ENCODE data around the gene CIDEC. TPM values are rescaled to one million over a fixed set of nuclear protein-coding genes. Genes with fewer than 3 reads are reported as not detected.

The CIDEC gene
- total RNA-seq, 1 experiment from 2014 or later = 1.9 TPM

DNA sequence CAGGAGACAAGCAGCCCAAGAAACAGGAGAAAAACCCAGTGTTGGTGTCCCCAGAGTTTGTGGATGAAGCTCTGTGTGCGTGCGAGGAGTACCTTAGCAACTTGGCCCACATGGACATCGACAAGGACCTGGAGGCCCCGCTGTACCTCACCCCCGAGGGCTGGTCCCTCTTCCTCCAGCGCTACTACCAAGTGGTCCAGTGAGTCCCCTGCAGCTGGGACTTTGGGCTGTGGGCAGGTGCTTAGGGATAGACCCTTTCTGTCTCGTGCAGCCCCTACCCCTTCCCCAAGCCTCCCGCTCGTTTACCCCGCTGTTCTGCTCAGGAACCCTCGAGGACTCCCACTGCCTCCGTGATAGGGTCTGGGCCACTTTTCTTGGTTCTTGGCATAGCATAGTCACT lies 59.5 kb downstream of the CIDEC start:
- TF ChIP-seq CTCF (IDR thresholded peaks at IDR 0.05; ENCODE audit: insufficient read depth in 1 of 2, low read depth in 1 of 2, low read length in 1 of 2, severe bottlenecking in 1 of 2, unreplicated experiment in 1 of 2) = no peak
- H3K36me3 ChIP-seq (ENCODE audit: control insufficient read depth, insufficient read depth, low read length) = no peaks in the 10 kb centered on the region
- no peaks in the 10 kb centered on the region for H3K4me1 ChIP-seq
- no peaks in the 10 kb centered on the region for H3K36me3 Mint-ChIP-seq (ENCODE audit: insufficient read depth, unreplicated experiment)
- H3K27me3 Mint-ChIP-seq (ENCODE audit: insufficient read depth, unreplicated experiment) = no peaks in the 10 kb centered on the region
- no TSS peak for BruUV-seq (replicated peaks)
- H3K4me1 Mint-ChIP-seq (ENCODE audit: low read depth, unreplicated experiment) = no peaks in the 10 kb centered on the region
- no peak for DNase-seq
- no peak overlapping the region for H3K4me3 Mint-ChIP-seq (ENCODE audit: unreplicated experiment)
- ChIA-PET CTCF (no interaction called here), POLR2A (no interaction called here)
- intact Hi-C loops (cut with micrococcal nuclease; ENCODE audit: unreplicated experiment) = no loop called here
- H3K9me3 Mint-ChIP-seq (ENCODE audit: unreplicated experiment) = no peaks in the 10 kb centered on the region
- H3K27me3 ChIP-seq (replicated peaks; ENCODE audit: control insufficient read depth, insufficient read depth, low read length) = no peaks in the 10 kb centered on the region
- H3K27ac Mint-ChIP-seq (ENCODE audit: unreplicated experiment) = no peak overlapping the region
- H3K9me3 ChIP-seq = no peaks in the 10 kb centered on the region
- H3K4me3 ChIP-seq (ENCODE audit: low read depth, low read length) = no peak overlapping the region

DNA sequence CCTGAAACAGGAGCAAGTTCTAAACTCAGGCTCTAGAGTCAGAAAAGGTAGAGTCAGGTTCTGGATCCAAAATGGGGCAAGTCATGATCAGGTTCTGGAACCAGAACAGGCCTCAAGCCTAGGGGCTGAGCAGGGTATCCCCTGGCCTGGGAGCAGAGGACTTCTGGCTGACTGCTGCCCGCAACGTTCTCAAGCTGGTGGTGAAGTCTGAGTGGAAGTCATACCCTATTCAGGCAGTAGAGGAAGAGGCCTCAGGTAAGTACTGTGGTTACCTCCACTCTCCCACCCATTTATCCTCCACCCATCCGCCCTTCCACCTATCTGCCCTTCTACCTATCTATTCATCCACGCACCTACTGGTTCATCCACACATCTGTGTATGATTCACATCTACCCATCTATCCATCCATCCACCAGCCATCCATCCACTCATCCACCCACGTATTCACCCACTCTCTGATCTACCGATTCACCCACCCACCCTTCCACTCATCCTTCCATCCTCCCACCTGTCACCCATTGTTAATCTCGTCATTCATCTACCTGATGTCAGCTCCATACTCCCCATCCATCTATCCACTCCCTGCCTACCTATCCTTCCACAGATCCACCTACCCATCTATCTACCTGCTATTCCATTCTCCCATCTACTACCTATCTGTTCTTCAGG lies 61.3 kb downstream of the CIDEC start:
- no peak for TF ChIP-seq CTCF (IDR thresholded peaks at IDR 0.05; ENCODE audit: insufficient read depth in 1 of 2, low read depth in 1 of 2, low read length in 1 of 2, severe bottlenecking in 1 of 2, unreplicated experiment in 1 of 2)
- H3K27me3 Mint-ChIP-seq (ENCODE audit: insufficient read depth, unreplicated experiment) = no peaks in the 10 kb centered on the region
- no peaks in the 10 kb centered on the region for H3K4me1 Mint-ChIP-seq (ENCODE audit: low read depth, unreplicated experiment)
- Histone ChIP-seq H3K27me3 (replicated peaks; ENCODE audit: control insufficient read depth, insufficient read depth, low read length) (no peaks in the 10 kb centered on the region), H3K9me3 (no peaks in the 10 kb centered on the region), H3K4me3 (ENCODE audit: low read depth, low read length) (no peak overlapping the region), H3K36me3 (ENCODE audit: control insufficient read depth, insufficient read depth, low read length) (no peaks in the 10 kb centered on the region), H3K4me1 (no peaks in the 10 kb centered on the region)
- DNase-seq = no peak
- H3K27ac Mint-ChIP-seq (ENCODE audit: unreplicated experiment) = no peak overlapping the region
- H3K4me3 Mint-ChIP-seq (ENCODE audit: unreplicated experiment) = no peak overlapping the region
- intact Hi-C loops (cut with micrococcal nuclease; ENCODE audit: unreplicated experiment) = no loop called here
- no peaks in the 10 kb centered on the region for H3K9me3 Mint-ChIP-seq (ENCODE audit: unreplicated experiment)
- no peaks in the 10 kb centered on the region for H3K36me3 Mint-ChIP-seq (ENCODE audit: insufficient read depth, unreplicated experiment)
- CTCF ChIA-PET = no interaction called here
- POLR2A ChIA-PET = no interaction called here
- BruUV-seq (replicated peaks) = no TSS peak

DNA sequence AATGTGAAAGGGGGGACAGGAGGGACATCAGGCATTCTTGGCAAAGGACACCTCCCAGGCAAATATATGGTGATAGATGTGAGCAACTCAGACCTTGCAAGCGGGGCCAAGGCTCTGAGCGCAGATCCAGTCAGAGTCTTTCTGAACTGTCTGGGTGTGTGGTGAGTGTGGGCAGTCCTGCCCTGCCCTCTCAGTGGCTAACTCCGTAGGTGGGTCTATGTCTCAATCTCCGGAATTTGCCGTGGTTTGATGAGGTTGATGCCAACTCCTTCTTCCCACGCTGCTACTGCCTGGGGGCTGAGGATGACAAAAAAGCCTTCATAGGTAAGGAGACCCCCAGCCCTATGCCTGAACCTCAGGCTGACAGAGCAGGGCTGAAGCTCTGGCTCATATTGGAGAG lies 62.6 kb downstream of the CIDEC start:
- Mint-ChIP-seq H3K27me3 (ENCODE audit: insufficient read depth, unreplicated experiment) (no peaks in the 10 kb centered on the region), H3K27ac (ENCODE audit: unreplicated experiment) (no peak overlapping the region), H3K4me3 (ENCODE audit: unreplicated experiment) (no peak overlapping the region), H3K9me3 (ENCODE audit: unreplicated experiment) (no peaks in the 10 kb centered on the region), H3K4me1 (ENCODE audit: low read depth, unreplicated experiment) (no peaks in the 10 kb centered on the region), H3K36me3 (ENCODE audit: insufficient read depth, unreplicated experiment) (no peaks in the 10 kb centered on the region)
- no peaks in the 10 kb centered on the region for H3K27me3 ChIP-seq (replicated peaks; ENCODE audit: control insufficient read depth, insufficient read depth, low read length)
- H3K36me3 ChIP-seq (ENCODE audit: control insufficient read depth, insufficient read depth, low read length) = no peaks in the 10 kb centered on the region
- ChIA-PET CTCF (no interaction called here), POLR2A (no interaction called here)
- no peak for DNase-seq
- no TSS peak for BruUV-seq (replicated peaks)
- H3K4me1 ChIP-seq = no peaks in the 10 kb centered on the region
- H3K4me3 ChIP-seq (ENCODE audit: low read depth, low read length) = no peak overlapping the region
- no peak for TF ChIP-seq CTCF (IDR thresholded peaks at IDR 0.05; ENCODE audit: insufficient read depth in 1 of 2, low read depth in 1 of 2, low read length in 1 of 2, severe bottlenecking in 1 of 2, unreplicated experiment in 1 of 2)
- no peaks in the 10 kb centered on the region for H3K9me3 ChIP-seq
- intact Hi-C loops (cut with micrococcal nuclease; ENCODE audit: unreplicated experiment) = no loop called here

Other genes with a start within 250 kb of the CIDEC start
- gene MTMR14, start 230.7 kb downstream of the CIDEC start, total RNA-seq (2022) = 30.1 and 34.7 TPM in 2 replicates
- gene CPNE9, start 176.4 kb downstream of the CIDEC start, total RNA-seq (2022) = not detected in 2 replicates
- 24.7 and 26.0 TPM in 2 replicates for gene BRPF1, start 148.5 kb downstream of the CIDEC start, total RNA-seq (2022)
- 24.1 and 25.3 TPM in 2 replicates for gene OGG1, start 130.3 kb downstream of the CIDEC start, total RNA-seq (2022)
- gene CAMK1, start 110.3 kb downstream of the CIDEC start, total RNA-seq (2022) = 9.7 and 11.9 TPM in 2 replicates
- 49.2 and 49.6 TPM in 2 replicates for gene TADA3, start 87.8 kb downstream of the CIDEC start, total RNA-seq (2022)
- 158 and 160 TPM in 2 replicates for gene ARPC4, start 87.2 kb downstream of the CIDEC start, total RNA-seq (2022)
- gene TTLL3, start 70.0 kb downstream of the CIDEC start, total RNA-seq (2022) = 10.3 and 13.3 TPM in 2 replicates
- 54.8 and 61.8 TPM in 2 replicates for gene RPUSD3, start 36.2 kb downstream of the CIDEC start, total RNA-seq (2022)
- gene JAGN1, start 10.4 kb upstream of the CIDEC start, total RNA-seq (2022) = 34.2 and 35.9 TPM in 2 replicates
- gene IL17RE, start 22.6 kb upstream of the CIDEC start, total RNA-seq (2022) = 77.3 and 82.9 TPM in 2 replicates
- 8.5 and 11.3 TPM in 2 replicates for gene IL17RC, start 36.8 kb upstream of the CIDEC start, total RNA-seq (2022)
- 17.1 and 18.3 TPM in 2 replicates for gene CRELD1, start 53.6 kb upstream of the CIDEC start, total RNA-seq (2022)
- gene PRRT3, start 72.2 kb upstream of the CIDEC start, total RNA-seq (2022) = 1.1 and 1.3 TPM in 2 replicates
- gene EMC3, start 106.6 kb upstream of the CIDEC start, total RNA-seq (2022) = 52.4 and 56.7 TPM in 2 replicates
- gene FANCD2, start 146.2 kb upstream of the CIDEC start, total RNA-seq (2022) = 35.6 and 36.5 TPM in 2 replicates
- not detected in 2 replicates for gene FANCD2OS, start 228.0 kb upstream of the CIDEC start, total RNA-seq (2022)
- gene BRK1, start 235.4 kb upstream of the CIDEC start, total RNA-seq (2022) = 94.9 and 115 TPM in 2 replicates